ENCODE data around the gene PBRM1.
"Not testable (repeated sequence)": the region's sequence is repeated elsewhere in the genome, so short reads cannot be mapped to it uniquely, and the experiment has no call there.

Gene PBRM1

DNA sequence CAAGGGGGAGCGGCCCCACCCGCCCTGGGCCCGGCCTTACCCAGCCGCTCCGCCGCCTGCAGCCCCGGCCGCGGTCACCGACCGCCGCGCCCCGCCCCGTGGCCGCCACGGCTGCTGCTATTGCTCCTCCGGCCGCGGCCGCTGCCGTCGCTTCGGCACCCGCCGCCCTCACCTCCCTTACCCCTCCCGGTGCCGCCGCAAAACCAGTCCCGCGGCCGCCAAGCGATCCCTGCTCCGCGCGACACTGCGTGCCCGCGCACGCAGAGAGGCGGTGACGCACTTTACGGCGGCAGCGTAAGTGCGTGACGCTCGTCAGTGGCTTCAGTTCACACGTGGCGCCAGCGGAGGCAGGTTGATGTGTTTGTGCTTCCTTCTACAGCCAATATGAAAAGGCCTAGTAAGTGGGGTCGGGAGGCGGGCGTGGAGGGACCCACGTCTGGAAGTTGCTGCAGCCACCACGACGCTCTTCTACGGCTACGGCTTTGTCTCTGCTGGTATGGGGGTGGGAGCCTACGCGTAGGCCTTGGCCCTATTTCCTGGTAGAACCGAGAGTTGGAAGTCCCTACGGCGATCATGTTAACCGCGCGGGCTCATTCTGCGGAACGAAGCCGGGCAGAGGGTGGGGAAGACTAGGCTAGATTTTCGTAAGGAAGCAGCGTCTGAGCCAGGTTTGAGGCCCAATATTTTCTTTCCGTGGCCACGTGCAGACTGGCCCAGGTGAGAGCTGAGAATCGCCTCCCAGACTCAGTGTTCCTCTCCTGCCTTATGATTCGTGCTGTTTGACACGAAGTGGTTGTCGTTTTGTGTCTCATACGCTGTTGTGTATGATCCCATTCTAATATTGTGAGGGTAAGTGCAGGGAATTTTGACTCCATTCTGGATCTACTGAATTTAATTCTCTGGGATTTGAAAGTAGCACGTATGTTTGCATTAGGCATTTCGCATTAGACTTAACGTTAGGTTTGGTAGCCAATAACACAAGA lies at the start of gene PBRM1, which contains the start of gene GNL3:
Gene PBRM1, minus strand, starts transcription at position 205 of the 983 bp plus-strand sequence.
Gene GNL3, plus strand, starts transcription at position 324 of the 983 bp plus-strand sequence. Its CDS starts 61 bp downstream, at position 385.
- no peak for TF ChIP-seq FOXP2 (optimal IDR thresholded peaks at IDR 0.05; ENCODE audit: control extremely low read depth, extremely low read length, insufficient read depth)
- TF ChIP-seq EZH2 (IDR thresholded peaks at IDR 0.05) = no peak
- peak; percentile 97 for TF ChIP-seq POLR2AphosphoS5 (IDR thresholded peaks at IDR 0.05; ENCODE audit: borderline replicate concordance, low read depth, low read length)
- peak; percentile 56 for DNase-seq (ENCODE audit: low read depth, low spot score)
- Histone ChIP-seq H3K9me3 (ENCODE audit: low read depth, low read length) (no peaks in the 10 kb centered on the region), H3K9ac (ENCODE audit: insufficient read length) (peak within 1 kb of the TSS; percentile 96), H3K27ac (peak within 1 kb of the TSS; percentile 46; the same call in 1 of the 2 replicates), H3K4me3 (peak within 1 kb of the TSS; percentile 89), H3K36me3 (ENCODE audit: insufficient read depth, low read length) (peaks cover 50% of the 10 kb centered on the region)

- no peak for DNase-seq (ENCODE audit: low read depth, low spot score)
- Histone ChIP-seq H3K4me3 (no peak overlapping the region), H3K9ac (ENCODE audit: insufficient read length) (no peak overlapping the region), H3K9me3 (ENCODE audit: low read depth, low read length) (no peaks in the 10 kb centered on the region), H3K27ac (no peak overlapping the region), H3K36me3 (ENCODE audit: insufficient read depth, low read length) (peaks cover 26% of the 10 kb centered on the region; the same call in 1 of the 2 replicates)
- TF ChIP-seq FOXP2 (optimal IDR thresholded peaks at IDR 0.05; ENCODE audit: control extremely low read depth, extremely low read length, insufficient read depth) (no peak), EZH2 (IDR thresholded peaks at IDR 0.05) (no peak), POLR2AphosphoS5 (IDR thresholded peaks at IDR 0.05; ENCODE audit: borderline replicate concordance, low read depth, low read length) (no peak)
Measured at GRCh38 chr3:52733256-52733891, 47.7 kb upstream of the PBRM1 start.

GRCh38 chr3:52731590-52731989 lies 45.9 kb upstream of the PBRM1 start:
- Histone ChIP-seq H3K36me3 (ENCODE audit: insufficient read depth, low read length) (peaks cover 26% of the 10 kb centered on the region; the same call in 1 of the 2 replicates), H3K9me3 (ENCODE audit: low read depth, low read length) (no peaks in the 10 kb centered on the region)
- no peak for DNase-seq (ENCODE audit: low read depth, low spot score)

GRCh38 chr3:52730681-52731080 lies 45.0 kb upstream of the PBRM1 start:
- no peak for DNase-seq (ENCODE audit: low read depth, low spot score)
- Histone ChIP-seq H3K9me3 (ENCODE audit: low read depth, low read length) (no peaks in the 10 kb centered on the region), H3K4me3 (no peak overlapping the region), H3K27ac (no peak overlapping the region), H3K9ac (ENCODE audit: insufficient read length) (no peak overlapping the region), H3K36me3 (ENCODE audit: insufficient read depth, low read length) (peaks cover 22% of the 10 kb centered on the region; the same call in 1 of the 2 replicates)
- TF ChIP-seq EZH2 (IDR thresholded peaks at IDR 0.05) (no peak), FOXP2 (optimal IDR thresholded peaks at IDR 0.05; ENCODE audit: control extremely low read depth, extremely low read length, insufficient read depth) (no peak), POLR2AphosphoS5 (IDR thresholded peaks at IDR 0.05; ENCODE audit: borderline replicate concordance, low read depth, low read length) (no peak)

More at GRCh38 chr3:52731590-52731989, 45.9 kb upstream of the PBRM1 start:
- no peak overlapping the region for H3K27ac ChIP-seq
- H3K9ac ChIP-seq (ENCODE audit: insufficient read length) = no peak overlapping the region
- TF ChIP-seq POLR2AphosphoS5 (IDR thresholded peaks at IDR 0.05; ENCODE audit: borderline replicate concordance, low read depth, low read length) = no peak
- no peak for TF ChIP-seq FOXP2 (optimal IDR thresholded peaks at IDR 0.05; ENCODE audit: control extremely low read depth, extremely low read length, insufficient read depth)
- no peak for TF ChIP-seq EZH2 (IDR thresholded peaks at IDR 0.05)
- no peak overlapping the region for H3K4me3 ChIP-seq

GRCh38 chr3:52728753-52729152 lies 43.0 kb upstream of the PBRM1 start:
- H3K36me3 ChIP-seq (ENCODE audit: insufficient read depth, low read length) = peaks cover 18% of the 10 kb centered on the region; the same call in 1 of the 2 replicates

GRCh38 chr3:52724511-52724910 lies 38.8 kb upstream of the PBRM1 start:
- DNase-seq (ENCODE audit: low read depth, low spot score) = no peak
- no peak for TF ChIP-seq EZH2 (IDR thresholded peaks at IDR 0.05)
- TF ChIP-seq POLR2AphosphoS5 (IDR thresholded peaks at IDR 0.05; ENCODE audit: borderline replicate concordance, low read depth, low read length) = no peak
- TF ChIP-seq FOXP2 (optimal IDR thresholded peaks at IDR 0.05; ENCODE audit: control extremely low read depth, extremely low read length, insufficient read depth) = no peak
- Histone ChIP-seq H3K4me3 (no peak overlapping the region), H3K27ac (no peak overlapping the region), H3K36me3 (ENCODE audit: insufficient read depth, low read length) (no peaks in the 10 kb centered on the region), H3K9me3 (ENCODE audit: low read depth, low read length) (no peaks in the 10 kb centered on the region), H3K9ac (ENCODE audit: insufficient read length) (no peak overlapping the region)

More at GRCh38 chr3:52728753-52729152, 43.0 kb upstream of the PBRM1 start:
- not testable (repeated sequence) for H3K9me3 ChIP-seq (ENCODE audit: low read depth, low read length); H3K9ac ChIP-seq (ENCODE audit: insufficient read length); DNase-seq (ENCODE audit: low read depth, low spot score); H3K27ac ChIP-seq; H3K4me3 ChIP-seq

DNA sequence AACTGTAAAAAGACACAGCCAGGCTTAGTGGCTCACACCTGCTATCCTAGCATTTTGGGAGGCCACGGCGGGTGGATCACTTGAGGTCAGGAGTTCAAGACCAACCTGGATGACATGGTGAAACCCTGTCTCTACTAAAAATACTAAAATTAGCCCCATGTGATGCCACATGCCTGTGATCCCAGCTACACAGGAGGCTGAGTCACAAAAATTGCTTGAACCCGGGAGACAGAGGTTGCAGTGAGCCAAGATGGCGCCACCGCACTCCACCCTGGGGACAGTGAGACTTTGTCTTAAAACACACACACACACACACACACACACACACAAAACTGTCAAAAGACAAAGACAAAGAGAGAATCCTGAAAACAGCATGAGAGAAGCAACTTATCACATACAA lies 38.2 kb upstream of the PBRM1 start:
- H3K27ac ChIP-seq = no peak overlapping the region
- DNase-seq (ENCODE audit: low read depth, low spot score) = no peak
- H3K9ac ChIP-seq (ENCODE audit: insufficient read length) = no peak overlapping the region
- H3K4me3 ChIP-seq = no peak overlapping the region
- H3K36me3 ChIP-seq (ENCODE audit: insufficient read depth, low read length) = no peaks in the 10 kb centered on the region
- TF ChIP-seq POLR2AphosphoS5 (IDR thresholded peaks at IDR 0.05; ENCODE audit: borderline replicate concordance, low read depth, low read length) (no peak), EZH2 (IDR thresholded peaks at IDR 0.05) (no peak), FOXP2 (optimal IDR thresholded peaks at IDR 0.05; ENCODE audit: control extremely low read depth, extremely low read length, insufficient read depth) (no peak)
- no peaks in the 10 kb centered on the region for H3K9me3 ChIP-seq (ENCODE audit: low read depth, low read length)

- TF ChIP-seq POLR2AphosphoS5 (IDR thresholded peaks at IDR 0.05; ENCODE audit: borderline replicate concordance, low read depth, low read length) = no peak
- TF ChIP-seq FOXP2 (optimal IDR thresholded peaks at IDR 0.05; ENCODE audit: control extremely low read depth, extremely low read length, insufficient read depth) = no peak
- no peak for TF ChIP-seq EZH2 (IDR thresholded peaks at IDR 0.05)
- DNase-seq (ENCODE audit: low read depth, low spot score) = no peak
- H3K9me3 ChIP-seq (ENCODE audit: low read depth, low read length) = no peaks in the 10 kb centered on the region
- H3K36me3 ChIP-seq (ENCODE audit: insufficient read depth, low read length) = no peaks in the 10 kb centered on the region
- no peak overlapping the region for H3K9ac ChIP-seq (ENCODE audit: insufficient read length)
- no peak overlapping the region for H3K27ac ChIP-seq
- H3K4me3 ChIP-seq = no peak overlapping the region
Measured at GRCh38 chr3:52722491-52722890, 36.8 kb upstream of the PBRM1 start.

All from SK-N-MC (cell line).